ENCODE data around the gene RPS6KA1. TPM values are rescaled to one million over a fixed set of nuclear protein-coding genes. Genes with fewer than 3 reads are reported as not detected.

RPS6KA1 gene
- total and polyA plus RNA-seq, 2 of the 4 experiments (the other 2 are of a cell fraction), result 3.6 to 6.3 TPM

- Histone ChIP-seq H3K56ac (ENCODE audit: extremely low read depth, insufficient read depth, low read length) (no peak overlapping the region), H2AK5ac (ENCODE audit: low read depth, low read length) (no peak overlapping the region), H3K79me1 (ENCODE audit: low read depth in 1 of 2, low read length in 2 of 2) (no peaks in the 10 kb centered on the region), H3K9ac (ENCODE audit: low read depth, low read length) (no peak overlapping the region), H3K23ac (ENCODE audit: low read depth, low read length) (no peak overlapping the region), H4K5ac (ENCODE audit: low read depth, low read length) (no peak overlapping the region), H3K4me3 (ENCODE audit: insufficient read depth, low read depth, low read length) (no peak overlapping the region), H2BK5ac (ENCODE audit: low read depth, low read length, poor library complexity, severe bottlenecking) (no peak overlapping the region), H3K18ac (ENCODE audit: low read depth, low read length) (no peak overlapping the region), H4K20me1 (ENCODE audit: insufficient read depth, low read length) (no peaks in the 10 kb centered on the region), H2AFZ (replicated peaks; ENCODE audit: low read length, poor library complexity) (no peak overlapping the region), H2AK9ac (replicated peaks; ENCODE audit: low read depth, low read length, poor library complexity) (no peak overlapping the region), H3K9me1 (ENCODE audit: insufficient read depth, low read length) (no peaks in the 10 kb centered on the region), H3K9me3 (ENCODE audit: control insufficient read depth, insufficient read depth, low read length) (0 out of 2 replicates have a peak, but pooled peaks cover 3% of the 10 kb centered on the region), H3K27ac (ENCODE audit: insufficient read depth, low read length) (no peak overlapping the region), H2BK15ac (ENCODE audit: low read depth, low read length) (no peak overlapping the region), H3K36me3 (ENCODE audit: control insufficient read depth, insufficient read depth, low read length) (no peaks in the 10 kb centered on the region), H4K8ac (ENCODE audit: low read depth in 2 of 2, low read length in 2 of 2) (no peak overlapping the region), H3K14ac (replicated peaks; ENCODE audit: low read depth, low read length) (no peak overlapping the region), H3K4ac (ENCODE audit: low read depth, low read length) (no peak overlapping the region), H3K4me2 (ENCODE audit: low read depth, low read length) (no peak overlapping the region), H2BK20ac (ENCODE audit: low read depth, low read length) (no peak overlapping the region), H2BK120ac (ENCODE audit: low read depth, low read length) (no peak overlapping the region), H3K27me3 (ENCODE audit: control insufficient read depth, insufficient read depth, low read length) (peaks cover 7% of the 10 kb centered on the region; the same call in 1 of the 2 replicates), H4K91ac (ENCODE audit: insufficient read depth, low read depth, low read length) (no peak overlapping the region), H3K4me1 (ENCODE audit: control insufficient read depth, insufficient read depth, low read length) (no peaks in the 10 kb centered on the region)
- in situ Hi-C loops (cut with MboI; ENCODE audit: low sequenced_read_pairs) (no loop called here), dilution Hi-C loops (cut with HindIII; ENCODE audit: low sequenced_read_pairs, unreplicated experiment) (loop anchor here (25.0 kb wide), 1 partner anchor 194 kb away; the partner anchor contains the start of gene PIGV), intact Hi-C loops (cut with micrococcal nuclease) (no loop called here)
- ATAC-seq (ENCODE audit: low read depth) (no peak), DNase-seq (no peak)
- CTCF ChIA-PET, result no interaction called here
- BruUV-seq (replicated peaks), result no TSS peak
- WGBS, 2 experiments (ENCODE audit: extremely low coverage in 2 of 2, insufficient read length in 1 of 2), result 20% methylated on average over 1 of the region's 5 CpGs; no CpG with 5 or more reads in 1 of the 2 experiments
- POLR2A ChIA-PET (ENCODE audit: unreplicated experiment), result interaction anchor here (0.5 kb wide), 1 partner anchor 207 kb away, joined by 4 read pairs; no protein-coding TSS in a partner anchor
- TF ChIP-seq, protein P1, sequence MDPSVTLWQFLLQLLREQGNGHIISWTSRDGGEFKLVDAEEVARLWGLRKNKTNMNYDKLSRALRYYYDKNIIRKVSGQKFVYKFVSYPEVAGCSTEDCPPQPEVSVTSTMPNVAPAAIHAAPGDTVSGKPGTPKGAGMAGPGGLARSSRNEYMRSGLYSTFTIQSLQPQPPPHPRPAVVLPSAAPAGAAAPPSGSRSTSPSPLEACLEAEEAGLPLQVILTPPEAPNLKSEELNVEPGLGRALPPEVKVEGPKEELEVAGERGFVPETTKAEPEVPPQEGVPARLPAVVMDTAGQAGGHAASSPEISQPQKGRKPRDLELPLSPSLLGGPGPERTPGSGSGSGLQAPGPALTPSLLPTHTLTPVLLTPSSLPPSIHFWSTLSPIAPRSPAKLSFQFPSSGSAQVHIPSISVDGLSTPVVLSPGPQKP (IDR thresholded peaks at IDR 0.05; ENCODE audit: borderline replicate concordance, low read depth, low read length), result no peak
- TF ChIP-seq SMC3 (IDR thresholded peaks at IDR 0.05; ENCODE audit: low read depth, low read length) (no peak), RFX5 (IDR thresholded peaks at IDR 0.05; ENCODE audit: low read depth, low read length) (no peak), CEBPB (IDR thresholded peaks at IDR 0.05; ENCODE audit: low read depth, low read length) (no peak), MXI1 (IDR thresholded peaks at IDR 0.05; ENCODE audit: borderline replicate concordance, low read depth, low read length) (no peak), POLR2A (IDR thresholded peaks at IDR 0.05; ENCODE audit: low read depth, low read length) (no peak), RAD21 (IDR thresholded peaks at IDR 0.05; ENCODE audit: low read length) (no peak), BHLHE40 (IDR thresholded peaks at IDR 0.05; ENCODE audit: low read depth, low read length) (no peak), MAFK (IDR thresholded peaks at IDR 0.05; ENCODE audit: low read depth, low read length) (no peak), RCOR1 (IDR thresholded peaks at IDR 0.05; ENCODE audit: insufficient replicate concordance, low read length) (no peak), MAZ (IDR thresholded peaks at IDR 0.05; ENCODE audit: borderline replicate concordance, low read depth, low read length) (no peak), CTCF (conservative IDR thresholded peaks at IDR 0.05; ENCODE audit: low read depth, low read length) (no peak), FOS (IDR thresholded peaks at IDR 0.05; ENCODE audit: low read depth, low read length) (no peak), CHD1 (IDR thresholded peaks at IDR 0.05; ENCODE audit: low read depth, low read length) (no peak), NFE2L2 (IDR thresholded peaks at IDR 0.05; ENCODE audit: low read depth, low read length) (no peak)
- TF ChIP-seq, protein P2, sequence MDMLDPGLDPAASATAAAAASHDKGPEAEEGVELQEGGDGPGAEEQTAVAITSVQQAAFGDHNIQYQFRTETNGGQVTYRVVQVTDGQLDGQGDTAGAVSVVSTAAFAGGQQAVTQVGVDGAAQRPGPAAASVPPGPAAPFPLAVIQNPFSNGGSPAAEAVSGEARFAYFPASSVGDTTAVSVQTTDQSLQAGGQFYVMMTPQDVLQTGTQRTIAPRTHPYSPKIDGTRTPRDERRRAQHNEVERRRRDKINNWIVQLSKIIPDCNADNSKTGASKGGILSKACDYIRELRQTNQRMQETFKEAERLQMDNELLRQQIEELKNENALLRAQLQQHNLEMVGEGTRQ (IDR thresholded peaks at IDR 0.05; ENCODE audit: low read depth, low read length), result no peak
Measured at GRCh38 chr1:26593385-26593784, 63.8 kb downstream of the RPS6KA1 start.
